Measurements from ENCODE around the gene SYCP1. TPM values are rescaled to one million over a fixed set of nuclear protein-coding genes. Genes with fewer than 3 reads are reported as not detected.

Gene SYCP1
- total and polyA plus RNA-seq, 2 donors (not counting 1 experiment from before 2014, with no cell fraction given) = not detected

- Histone ChIP-seq H3K27ac (ENCODE audit: low read length in 2 of 2) (no peak overlapping the region), H3K36me3 (replicated peaks in 1 of 2; ENCODE audit: control extremely low read depth in 1 of 2, control insufficient read depth in 1 of 2, extremely low read depth in 1 of 2, insufficient read depth in 2 of 2, low read length in 1 of 2) (no peaks in the 10 kb centered on the region), H3K4me1 (ENCODE audit: control insufficient read depth in 2 of 2, insufficient read depth in 2 of 2, low read length in 2 of 2) (no peaks in the 10 kb centered on the region), H2AFZ (ENCODE audit: insufficient read depth, low read depth, low read length, poor library complexity, severe bottlenecking) (no peak overlapping the region), H3K9ac (ENCODE audit: low read length) (no peak overlapping the region), H3K79me2 (ENCODE audit: control insufficient read depth, insufficient read depth, low read length) (no peaks in the 10 kb centered on the region), H3K27me3 (replicated peaks in 1 of 4; ENCODE audit: control extremely low read depth in 1 of 4, control insufficient read depth in 3 of 4, insufficient read depth in 4 of 4, low read length in 3 of 4) (peaks cover 0 to 11% (median 2%) of the 10 kb centered on the region in 4 experiments), H3K9me3 (ENCODE audit: control extremely low read depth in 1 of 3, control insufficient read depth in 2 of 3, insufficient read depth in 1 of 3, low read length in 2 of 3) (peaks cover 0 to 4% (median 0%) of the 10 kb centered on the region in 3 donors), H3K4me2 (replicated peaks; ENCODE audit: low read depth, low read length, poor library complexity, severe bottlenecking) (no peak overlapping the region), H3K4me3 (ENCODE audit: control extremely low read depth in 1 of 5, extremely low read depth in 1 of 5, insufficient read depth in 1 of 5, low read depth in 2 of 5, low read length in 4 of 5) (no peak overlapping the region), H4K20me1 (ENCODE audit: control insufficient read depth, insufficient read depth, low read length, poor library complexity, severe bottlenecking) (no peaks in the 10 kb centered on the region)
- H3K4me3 Mint-ChIP-seq = no peak overlapping the region
- POLR2A ChIA-PET = no interaction called here
- peaks cover 45% of the 10 kb centered on the region for H3K27me3 Mint-ChIP-seq
- ATAC-seq (ENCODE audit: low read depth) (no peak), DNase-seq (no peak)
- H3K27ac Mint-ChIP-seq = no peak overlapping the region
- CTCF ChIA-PET = interaction anchor here (0.8 to 3.9 kb wide), 6 partner anchors 10 to 136 kb away, joined by 3 to 82 read pairs (median 6); no protein-coding TSS in a partner anchor
- WGBS (ENCODE audit: insufficient coverage) = no CpG with 5 or more reads among the region's 1 CpG
- H3K4me1 Mint-ChIP-seq = no peaks in the 10 kb centered on the region
- intact Hi-C loops (cut with micrococcal nuclease) = loop anchor here (5.0 kb wide), 1 partner anchor 120 kb away; no protein-coding TSS in a partner anchor
- TF ChIP-seq EZH2 (IDR thresholded peaks at IDR 0.05; ENCODE audit: borderline replicate concordance, insufficient read depth, low read depth, low read length, poor library complexity, severe bottlenecking) = no peak
- H3K9me3 Mint-ChIP-seq (ENCODE audit: insufficient read depth) = peaks cover 2% of the 10 kb centered on the region
Observed at GRCh38 chr1:114976891-114977290, 122.2 kb downstream of the SYCP1 start.

GRCh38 chr1:114979278-114979891 lies 124.7 kb downstream of the SYCP1 start:
- TF ChIP-seq CTCF (IDR thresholded peaks at IDR 0.05) (peak; percentile 97), EZH2 (IDR thresholded peaks at IDR 0.05; ENCODE audit: borderline replicate concordance, insufficient read depth, low read depth, low read length, poor library complexity, severe bottlenecking) (no peak)
- H3K27me3 ChIP-seq (replicated peaks in 1 of 4; ENCODE audit: control extremely low read depth in 1 of 4, control insufficient read depth in 3 of 4, insufficient read depth in 4 of 4, low read length in 3 of 4) = peaks cover 0 to 11% (median 2%) of the 10 kb centered on the region in 4 experiments
- H3K4me2 ChIP-seq (replicated peaks; ENCODE audit: low read depth, low read length, poor library complexity, severe bottlenecking) = no peak overlapping the region
- WGBS (ENCODE audit: insufficient coverage) = no CpG with 5 or more reads among the region's 4 CpGs
- H3K4me3 ChIP-seq (ENCODE audit: control extremely low read depth in 1 of 5, extremely low read depth in 1 of 5, insufficient read depth in 1 of 5, low read depth in 2 of 5, low read length in 4 of 5) = no peak overlapping the region
- H3K9ac ChIP-seq (ENCODE audit: low read length) = no peak overlapping the region
- no peaks in the 10 kb centered on the region for H3K79me2 ChIP-seq (ENCODE audit: control insufficient read depth, insufficient read depth, low read length)
- ATAC-seq (ENCODE audit: low read depth) (no peak), DNase-seq (peak; percentile 69)
- Mint-ChIP-seq H3K27me3 (peaks cover 42% of the 10 kb centered on the region), H3K4me1 (no peaks in the 10 kb centered on the region), H3K27ac (no peak overlapping the region), H3K4me3 (no peak overlapping the region), H3K9me3 (ENCODE audit: insufficient read depth) (peaks cover 10% of the 10 kb centered on the region)
- H3K36me3 ChIP-seq (replicated peaks in 1 of 2; ENCODE audit: control extremely low read depth in 1 of 2, control insufficient read depth in 1 of 2, extremely low read depth in 1 of 2, insufficient read depth in 2 of 2, low read length in 1 of 2) = no peaks in the 10 kb centered on the region
- H4K20me1 ChIP-seq (ENCODE audit: control insufficient read depth, insufficient read depth, low read length, poor library complexity, severe bottlenecking) = no peaks in the 10 kb centered on the region
- H3K4me1 ChIP-seq (ENCODE audit: control insufficient read depth in 2 of 2, insufficient read depth in 2 of 2, low read length in 2 of 2) = no peaks in the 10 kb centered on the region
- intact Hi-C loops (cut with micrococcal nuclease) = loop anchor here (1.0 to 5.0 kb wide), 3 partner anchors 73 to 134 kb away; no protein-coding TSS in a partner anchor
- ChIA-PET POLR2A (no interaction called here), CTCF (interaction anchor here (0.7 to 2.2 kb wide), 11 partner anchors 12 to 158 kb away, joined by 3 to 92 read pairs (median 4); partner anchors contain the start of gene TSHB)
- no peak overlapping the region for H3K27ac ChIP-seq (ENCODE audit: low read length in 2 of 2)
- H3K9me3 ChIP-seq (ENCODE audit: control extremely low read depth in 1 of 3, control insufficient read depth in 2 of 3, insufficient read depth in 1 of 3, low read length in 2 of 3) = peaks cover 0 to 13% (median 0%) of the 10 kb centered on the region in 3 donors
- H2AFZ ChIP-seq (ENCODE audit: insufficient read depth, low read depth, low read length, poor library complexity, severe bottlenecking) = no peak overlapping the region

Data from B cell (primary cell).